ENCODE data around the gene FAM184A. TPM values are rescaled to one million over a fixed set of nuclear protein-coding genes. Genes with fewer than 3 reads are reported as not detected.

The FAM184A gene
- total RNA-seq, 1 donor from 2014 or later, result 2.0 TPM

- Histone ChIP-seq H4K20me1 (ENCODE audit: insufficient read depth, low read length) (no peaks in the 10 kb centered on the region), H3K4me1 (ENCODE audit: insufficient read depth, low read length) (no peaks in the 10 kb centered on the region), H2AFZ (ENCODE audit: low read depth, low read length) (no peak overlapping the region), H3K27me3 (ENCODE audit: insufficient read depth, low read length) (peaks cover 7% of the 10 kb centered on the region), H3K36me3 (ENCODE audit: insufficient read depth, low read length) (no peaks in the 10 kb centered on the region), H3K4me2 (ENCODE audit: low read length) (no peak overlapping the region), H3K9ac (ENCODE audit: low read length) (no peak overlapping the region), H3K79me2 (ENCODE audit: insufficient read depth, low read length) (no peaks in the 10 kb centered on the region), H3K9me3 (ENCODE audit: insufficient read depth, low read depth, low read length) (no peaks in the 10 kb centered on the region), H3K27ac (ENCODE audit: low read depth, low read length) (no peak overlapping the region), H3K4me3 (ENCODE audit: insufficient read depth, low read depth, low read length) (no peak overlapping the region)
- H3K9me3 Mint-ChIP-seq (ENCODE audit: unreplicated experiment), result no peaks in the 10 kb centered on the region
- no peak for TF ChIP-seq EZH2 (IDR thresholded peaks at IDR 0.05; ENCODE audit: insufficient read depth, low read length)
- TF ChIP-seq, protein P1, sequence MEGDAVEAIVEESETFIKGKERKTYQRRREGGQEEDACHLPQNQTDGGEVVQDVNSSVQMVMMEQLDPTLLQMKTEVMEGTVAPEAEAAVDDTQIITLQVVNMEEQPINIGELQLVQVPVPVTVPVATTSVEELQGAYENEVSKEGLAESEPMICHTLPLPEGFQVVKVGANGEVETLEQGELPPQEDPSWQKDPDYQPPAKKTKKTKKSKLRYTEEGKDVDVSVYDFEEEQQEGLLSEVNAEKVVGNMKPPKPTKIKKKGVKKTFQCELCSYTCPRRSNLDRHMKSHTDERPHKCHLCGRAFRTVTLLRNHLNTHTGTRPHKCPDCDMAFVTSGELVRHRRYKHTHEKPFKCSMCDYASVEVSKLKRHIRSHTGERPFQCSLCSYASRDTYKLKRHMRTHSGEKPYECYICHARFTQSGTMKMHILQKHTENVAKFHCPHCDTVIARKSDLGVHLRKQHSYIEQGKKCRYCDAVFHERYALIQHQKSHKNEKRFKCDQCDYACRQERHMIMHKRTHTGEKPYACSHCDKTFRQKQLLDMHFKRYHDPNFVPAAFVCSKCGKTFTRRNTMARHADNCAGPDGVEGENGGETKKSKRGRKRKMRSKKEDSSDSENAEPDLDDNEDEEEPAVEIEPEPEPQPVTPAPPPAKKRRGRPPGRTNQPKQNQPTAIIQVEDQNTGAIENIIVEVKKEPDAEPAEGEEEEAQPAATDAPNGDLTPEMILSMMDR (IDR thresholded peaks at IDR 0.05; ENCODE audit: insufficient read depth, low read depth, low read length), result no peak
- no peak overlapping the region for H3K27ac Mint-ChIP-seq (ENCODE audit: unreplicated experiment)
- H3K4me3 Mint-ChIP-seq (ENCODE audit: unreplicated experiment), result no peak overlapping the region
- no peak for FAIRE-seq
- peaks cover 5% of the 10 kb centered on the region for H3K27me3 Mint-ChIP-seq (ENCODE audit: low read depth, unreplicated experiment)
- DNase-seq (ENCODE audit: low read depth), result no peak
- H3K4me1 Mint-ChIP-seq (ENCODE audit: low read depth, unreplicated experiment), result no peaks in the 10 kb centered on the region
- H3K36me3 Mint-ChIP-seq (ENCODE audit: low read depth, unreplicated experiment), result no peaks in the 10 kb centered on the region
These were observed 6.9 kb downstream of the FAM184A start for GRCh38 chr6:119071576-119071975.

GRCh38 chr6:119067091-119067490, 11.4 kb downstream of the FAM184A start:
- Mint-ChIP-seq H3K4me1 (ENCODE audit: low read depth, unreplicated experiment) (no peaks in the 10 kb centered on the region), H3K4me3 (ENCODE audit: unreplicated experiment) (no peak overlapping the region), H3K36me3 (ENCODE audit: low read depth, unreplicated experiment) (no peaks in the 10 kb centered on the region), H3K27ac (ENCODE audit: unreplicated experiment) (no peak overlapping the region), H3K9me3 (ENCODE audit: unreplicated experiment) (no peaks in the 10 kb centered on the region), H3K27me3 (ENCODE audit: low read depth, unreplicated experiment) (no peaks in the 10 kb centered on the region)
- no peak for TF ChIP-seq EZH2 (IDR thresholded peaks at IDR 0.05; ENCODE audit: insufficient read depth, low read length)
- TF ChIP-seq, protein P1 (IDR thresholded peaks at IDR 0.05; ENCODE audit: insufficient read depth, low read depth, low read length), result no peak
- Histone ChIP-seq H3K27me3 (ENCODE audit: insufficient read depth, low read length) (no peaks in the 10 kb centered on the region), H3K4me3 (ENCODE audit: insufficient read depth, low read depth, low read length) (no peak overlapping the region), H3K79me2 (ENCODE audit: insufficient read depth, low read length) (no peaks in the 10 kb centered on the region), H3K4me1 (ENCODE audit: insufficient read depth, low read length) (no peaks in the 10 kb centered on the region), H3K9me3 (ENCODE audit: insufficient read depth, low read depth, low read length) (no peaks in the 10 kb centered on the region), H2AFZ (ENCODE audit: low read depth, low read length) (no peak overlapping the region), H3K36me3 (ENCODE audit: insufficient read depth, low read length) (no peaks in the 10 kb centered on the region), H4K20me1 (ENCODE audit: insufficient read depth, low read length) (no peaks in the 10 kb centered on the region), H3K9ac (ENCODE audit: low read length) (no peak overlapping the region), H3K4me2 (ENCODE audit: low read length) (no peak overlapping the region), H3K27ac (ENCODE audit: low read depth, low read length) (no peak overlapping the region)
- no peak for FAIRE-seq
- no peak for DNase-seq (ENCODE audit: low read depth)

- no peak for DNase-seq (ENCODE audit: low read depth)
- Histone ChIP-seq H3K4me2 (ENCODE audit: low read length) (no peak overlapping the region), H3K4me1 (ENCODE audit: insufficient read depth, low read length) (no peaks in the 10 kb centered on the region), H3K27me3 (ENCODE audit: insufficient read depth, low read length) (no peaks in the 10 kb centered on the region), H3K9me3 (ENCODE audit: insufficient read depth, low read depth, low read length) (no peaks in the 10 kb centered on the region), H3K36me3 (ENCODE audit: insufficient read depth, low read length) (no peaks in the 10 kb centered on the region), H3K27ac (ENCODE audit: low read depth, low read length) (no peak overlapping the region), H3K9ac (ENCODE audit: low read length) (no peak overlapping the region), H3K79me2 (ENCODE audit: insufficient read depth, low read length) (no peaks in the 10 kb centered on the region), H2AFZ (ENCODE audit: low read depth, low read length) (no peak overlapping the region), H3K4me3 (ENCODE audit: insufficient read depth, low read depth, low read length) (no peak overlapping the region), H4K20me1 (ENCODE audit: insufficient read depth, low read length) (no peaks in the 10 kb centered on the region)
- H3K27ac Mint-ChIP-seq (ENCODE audit: unreplicated experiment), result no peak overlapping the region
- no peaks in the 10 kb centered on the region for H3K9me3 Mint-ChIP-seq (ENCODE audit: unreplicated experiment)
- H3K27me3 Mint-ChIP-seq (ENCODE audit: low read depth, unreplicated experiment), result no peaks in the 10 kb centered on the region
- H3K4me3 Mint-ChIP-seq (ENCODE audit: unreplicated experiment), result no peak overlapping the region
- FAIRE-seq, result no peak
- H3K4me1 Mint-ChIP-seq (ENCODE audit: low read depth, unreplicated experiment), result no peaks in the 10 kb centered on the region
- no peaks in the 10 kb centered on the region for H3K36me3 Mint-ChIP-seq (ENCODE audit: low read depth, unreplicated experiment)
- no peak for TF ChIP-seq EZH2 (IDR thresholded peaks at IDR 0.05; ENCODE audit: insufficient read depth, low read length)
- TF ChIP-seq, protein P1 (IDR thresholded peaks at IDR 0.05; ENCODE audit: insufficient read depth, low read depth, low read length), result no peak
These were observed 11.9 kb downstream of the FAM184A start for GRCh38 chr6:119066517-119066916.

Measured in astrocyte (in vitro differentiated cells and primary cell).